ENCODE data around the gene COL26A1.
A peak's percentile ranks its signal among the peaks of the same experiment; 100 is the strongest.

COL26A1 gene

DNA sequence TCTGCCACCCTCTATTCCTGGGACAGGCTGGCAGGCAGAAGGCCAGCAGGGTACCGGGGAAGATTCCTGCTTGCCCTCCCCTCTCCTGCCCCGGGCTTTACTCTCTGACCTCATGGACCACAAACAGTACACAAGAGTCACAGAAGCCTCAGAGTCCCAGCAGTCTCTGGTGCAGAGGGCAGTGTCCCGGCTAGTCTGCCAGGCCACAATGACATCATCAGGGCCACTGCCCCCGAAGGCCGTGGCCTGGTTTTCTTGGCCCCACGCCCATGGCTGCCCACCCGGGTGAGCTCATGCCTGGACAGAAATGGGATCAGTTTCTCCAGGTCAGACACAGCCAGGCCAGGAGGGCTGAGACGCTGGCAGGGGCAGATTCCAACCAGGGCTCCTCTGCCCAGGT is 174.5 kb downstream of the COL26A1 start:
- DNase-seq = no peak

DNA sequence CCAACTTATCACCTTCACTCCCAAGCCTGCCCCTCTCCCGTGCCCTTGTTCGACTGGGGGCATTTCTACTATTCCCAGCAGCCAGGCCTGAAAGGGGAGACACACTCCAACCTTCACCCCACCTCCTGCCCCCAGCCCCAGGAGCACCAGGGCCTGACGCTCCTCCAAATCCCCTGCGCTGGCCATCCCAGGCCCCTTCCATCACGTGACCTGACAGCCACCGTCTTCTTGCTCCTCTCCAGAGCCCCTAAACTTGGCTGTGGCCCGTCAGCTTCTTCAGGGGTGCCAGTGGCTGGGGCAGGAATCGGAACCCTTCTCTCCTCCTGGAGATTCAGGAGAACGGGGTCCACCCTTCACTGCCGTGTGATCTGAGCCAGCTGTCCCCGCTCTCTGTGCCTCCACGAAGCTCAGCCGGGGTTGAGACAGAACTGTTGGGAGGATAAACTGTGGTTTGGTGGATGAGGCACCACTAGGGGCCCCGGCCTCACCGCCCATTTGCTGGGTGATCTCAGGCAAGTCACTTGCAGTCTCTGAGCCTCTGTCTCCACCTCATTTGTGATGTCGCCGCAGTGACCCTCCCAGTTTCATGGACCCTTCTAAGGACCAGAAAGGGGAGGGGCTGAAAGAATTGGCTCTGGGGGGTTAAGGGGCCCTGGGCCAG is 175.4 kb downstream of the COL26A1 start:
- DNase-seq = no peak

DNA sequence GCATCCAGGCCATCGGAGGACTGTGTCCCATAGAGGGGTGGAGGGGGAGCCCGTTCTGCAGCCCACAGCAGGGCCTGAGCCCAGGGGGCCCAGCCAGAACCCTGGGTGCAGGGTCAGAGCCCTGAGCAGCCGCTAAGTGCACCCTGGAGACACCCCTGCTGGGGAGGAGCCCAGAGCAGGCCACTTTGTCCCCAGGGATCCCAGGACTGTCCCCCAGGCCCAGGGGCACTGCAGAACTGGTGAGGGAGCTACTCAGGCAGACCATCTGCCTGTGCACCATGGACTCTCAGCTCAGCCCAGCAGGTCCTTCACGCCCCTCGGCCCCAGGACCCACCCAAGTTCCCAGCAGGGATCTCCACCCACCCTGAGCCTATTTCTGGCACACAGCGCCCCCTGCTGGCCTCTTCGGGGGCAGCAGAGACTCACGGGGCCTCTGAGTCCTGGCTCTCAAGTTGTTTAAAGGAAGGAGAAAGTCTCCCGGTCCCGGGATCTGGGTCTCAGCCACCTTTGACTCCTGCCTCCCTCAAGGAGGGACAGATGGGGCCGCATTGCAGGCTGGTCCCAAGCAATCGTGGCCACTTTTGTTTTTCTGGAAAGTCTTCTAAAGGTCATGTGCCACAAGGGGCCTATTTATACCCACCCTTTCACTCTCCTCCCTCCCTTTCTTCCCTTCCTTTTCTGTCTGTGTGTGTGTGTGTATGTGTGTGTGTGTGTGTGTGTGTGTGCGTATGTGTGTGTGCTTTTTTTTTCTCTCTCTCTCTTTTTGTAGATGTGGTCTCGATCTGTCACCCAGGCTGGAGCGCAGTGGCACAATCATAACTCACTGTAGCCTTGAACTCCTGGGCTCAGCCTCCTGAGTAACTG is 176.2 kb downstream of the COL26A1 start:
- peak; percentile 15 for DNase-seq

DNA sequence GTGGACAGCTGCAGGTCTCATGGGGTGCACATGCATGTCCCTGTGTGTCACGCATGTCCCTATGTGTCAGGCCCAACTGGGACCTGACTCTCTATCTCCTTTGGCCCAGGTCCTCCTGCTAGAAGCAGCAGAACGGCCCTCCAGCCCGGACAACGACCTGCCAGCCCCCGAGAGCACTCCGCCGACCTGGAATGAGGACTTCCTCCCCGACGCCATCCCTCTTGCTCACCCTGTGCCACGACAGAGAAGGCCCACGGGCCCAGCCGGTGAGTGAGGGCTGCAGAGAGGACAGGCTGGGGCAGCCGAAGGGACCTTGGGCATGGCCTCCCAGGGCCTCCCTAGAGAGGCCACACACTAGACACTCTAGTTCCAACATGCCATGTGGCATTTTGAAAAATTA is 177.1 kb downstream of the COL26A1 start:
- no peak for DNase-seq

DNA sequence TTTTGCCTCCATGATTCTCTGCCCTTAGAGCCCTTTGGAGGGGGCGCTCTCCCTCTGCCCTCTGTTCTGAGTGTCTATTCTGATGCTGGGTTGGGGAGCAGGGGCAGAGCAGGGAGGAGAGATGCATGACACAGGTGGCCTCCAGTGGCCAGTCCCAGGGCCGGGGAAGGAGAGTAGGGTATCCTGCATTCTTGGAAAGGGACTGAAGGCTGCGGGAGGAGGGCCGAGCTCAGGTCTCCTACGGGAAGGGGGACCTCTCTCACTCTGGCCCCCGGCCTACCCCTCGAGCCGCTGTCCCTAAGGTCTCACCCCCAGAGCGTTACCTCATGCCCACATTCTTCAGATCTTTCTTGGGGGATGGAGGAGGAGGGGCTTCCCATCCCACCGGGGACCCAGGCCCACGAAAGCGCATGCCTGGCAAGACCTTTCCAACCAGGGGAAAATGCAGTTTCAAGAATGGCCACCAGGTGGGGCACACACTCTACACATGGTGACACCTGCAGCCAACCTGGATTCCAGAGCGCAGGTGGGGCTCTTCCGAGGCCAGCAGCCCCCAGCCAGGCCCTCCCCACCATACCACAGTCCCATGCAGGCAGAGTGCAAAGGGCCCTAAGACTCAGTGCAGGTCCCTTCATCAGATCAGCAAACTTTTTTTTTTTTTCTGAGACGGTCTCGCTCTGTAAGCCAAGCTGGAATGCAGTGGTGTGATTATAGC is 180.0 kb downstream of the COL26A1 start:
- DNase-seq = peak; percentile 53

DNA sequence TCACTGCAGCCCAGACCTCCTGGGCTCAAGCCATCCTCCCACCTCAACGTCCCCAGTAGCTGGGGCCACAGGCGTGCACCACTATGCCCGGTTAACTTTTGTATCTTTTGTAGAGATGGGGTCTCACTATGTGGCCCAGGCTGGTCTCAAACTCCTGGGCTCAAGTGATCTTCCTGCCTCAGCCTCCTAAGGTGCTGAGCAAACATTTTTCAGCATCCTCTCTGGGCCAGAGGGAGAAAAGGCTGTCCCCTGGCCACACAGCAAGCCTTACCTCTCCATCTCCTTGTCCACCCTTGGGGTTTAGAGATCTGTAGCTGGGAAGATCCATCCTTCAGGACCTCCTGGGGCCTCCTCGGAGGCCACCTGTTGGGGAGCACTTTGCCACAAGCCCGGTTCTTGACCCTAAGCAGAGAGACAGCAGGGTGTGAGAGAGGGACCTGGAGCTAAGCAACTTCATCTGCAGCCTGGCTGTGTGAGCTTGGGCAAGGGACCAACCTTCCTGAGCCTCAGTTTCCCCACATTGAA is 180.6 kb downstream of the COL26A1 start:
- no peak for DNase-seq

DNA sequence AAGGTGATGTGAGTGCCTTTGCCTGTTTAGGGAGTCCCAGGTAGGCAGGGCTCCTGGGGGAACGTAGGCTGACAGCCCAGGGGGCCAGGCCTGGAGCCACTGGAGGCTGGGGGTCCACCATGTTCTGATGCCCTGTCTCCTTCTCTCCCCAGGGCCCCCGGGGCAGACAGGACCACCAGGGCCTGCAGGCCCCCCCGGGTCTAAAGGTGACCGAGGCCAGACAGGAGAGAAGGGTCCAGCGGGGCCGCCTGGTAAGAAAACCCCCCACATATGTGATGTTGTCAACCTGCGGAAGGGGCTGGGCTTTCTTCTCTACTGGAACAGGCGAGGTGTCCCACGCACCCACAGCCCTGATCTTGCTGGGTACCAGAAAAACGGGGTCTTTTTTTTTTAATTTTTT is 181.2 kb downstream of the COL26A1 start:
- no peak for DNase-seq

DNA sequence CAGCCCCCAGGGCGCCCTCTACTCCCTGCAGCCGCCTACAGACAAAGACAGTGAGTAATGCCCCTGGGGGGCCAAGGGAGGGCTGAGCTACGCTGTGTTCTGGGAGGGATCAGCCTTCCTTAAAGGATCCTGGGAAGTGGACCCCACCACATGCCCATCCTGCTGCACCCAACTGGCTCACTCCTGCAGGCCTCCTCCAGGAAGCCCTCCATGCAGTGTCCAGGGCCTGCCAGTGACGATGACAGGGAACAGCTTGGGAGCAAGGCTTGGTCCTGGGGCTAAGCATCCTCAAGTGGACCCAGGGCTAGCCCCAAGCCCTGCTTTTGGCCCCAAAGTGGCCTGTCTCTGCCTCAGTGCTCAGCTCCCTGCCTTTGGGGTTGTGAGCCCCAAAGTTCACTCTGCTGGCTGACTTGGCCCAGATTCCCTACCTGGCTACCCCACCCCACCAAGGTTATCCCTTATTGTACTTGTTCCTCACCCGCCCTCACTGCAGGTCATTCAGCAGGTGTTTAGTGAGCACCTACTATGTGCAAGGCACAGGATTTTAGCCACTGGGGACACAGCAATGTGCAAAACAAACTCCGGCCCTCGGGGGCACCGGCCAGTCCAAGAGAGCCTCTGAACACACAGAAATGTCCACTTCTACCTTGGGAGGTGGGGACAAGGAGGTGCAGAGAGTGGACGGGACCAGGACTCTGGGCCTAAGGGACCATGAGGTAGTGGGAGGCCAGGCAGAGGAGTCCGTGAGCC is 182.9 kb downstream of the COL26A1 start:
- no peak for DNase-seq

DNA sequence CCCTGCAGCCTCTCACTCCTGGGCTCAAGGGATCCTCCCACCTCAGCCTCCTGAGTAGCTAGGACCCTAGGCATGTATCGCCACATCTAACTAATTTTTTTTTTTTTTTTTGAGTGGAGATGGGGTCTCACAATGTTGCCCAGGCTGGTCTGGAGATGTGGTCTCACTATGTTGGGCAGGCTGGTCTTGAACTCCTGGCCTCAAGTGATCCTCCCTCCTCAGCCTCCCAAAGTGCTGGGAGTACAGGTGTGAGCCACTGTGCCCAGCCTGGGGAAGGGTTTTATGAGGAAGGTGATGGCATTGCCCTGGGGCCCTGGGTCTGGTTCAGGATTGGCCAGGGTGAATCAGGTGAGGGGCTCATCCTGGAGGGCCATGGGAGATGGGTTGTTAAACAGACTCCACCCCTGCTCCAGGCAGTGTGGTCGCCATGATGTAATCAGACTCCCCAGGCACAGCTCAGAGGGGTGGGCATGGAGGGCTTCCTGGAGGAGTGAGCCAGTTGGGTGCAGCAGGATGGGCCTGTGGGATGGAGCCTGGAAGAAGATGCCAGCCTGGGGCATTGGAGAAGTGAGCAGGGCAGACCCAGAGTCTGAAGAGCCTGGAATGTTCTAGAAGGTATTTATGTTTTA is 183.7 kb downstream of the COL26A1 start:
- DNase-seq = no peak

DNA sequence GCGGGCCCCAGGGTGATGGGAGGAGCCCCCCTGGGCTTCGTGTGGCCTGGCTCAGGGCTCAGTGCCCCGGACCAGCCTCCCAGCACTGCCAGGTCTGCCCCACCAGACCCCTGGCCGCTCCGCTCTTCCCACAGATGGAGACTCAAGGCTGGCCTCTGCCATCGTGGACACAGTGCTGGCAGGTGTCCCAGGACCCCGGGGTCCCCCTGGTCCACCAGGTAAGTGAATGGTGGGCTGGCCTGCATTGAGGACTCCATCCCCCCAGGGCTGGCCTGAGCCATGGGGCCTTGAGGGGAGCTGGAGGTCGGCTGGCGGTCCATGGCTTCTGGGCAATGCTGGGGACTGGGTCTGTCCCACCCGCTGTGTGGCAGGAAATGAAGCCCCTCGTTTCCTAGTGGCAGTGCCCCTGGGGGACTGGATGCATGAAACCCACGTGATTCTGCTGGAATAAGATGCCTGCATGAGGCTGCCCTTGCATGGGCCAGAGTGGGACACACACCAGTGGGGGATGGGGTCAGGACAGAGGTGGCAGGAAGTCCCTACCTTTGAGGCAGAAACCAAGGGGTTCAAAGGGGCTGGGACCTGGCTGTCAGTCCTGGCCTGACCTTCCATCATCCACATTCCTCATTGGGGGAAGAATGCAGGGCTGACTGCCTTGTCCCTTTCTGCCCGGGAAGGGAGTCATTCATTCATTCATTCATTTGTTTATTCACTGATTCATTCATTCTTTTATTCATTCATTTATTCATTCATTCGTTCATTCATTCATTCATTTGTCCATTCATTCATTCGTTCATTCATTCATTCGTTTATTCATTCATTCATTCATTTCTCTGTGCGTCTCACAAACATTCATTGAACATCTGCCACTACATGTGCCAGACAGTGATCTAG is 184.6 kb downstream of the COL26A1 start:
- DNase-seq = no peak

DNA sequence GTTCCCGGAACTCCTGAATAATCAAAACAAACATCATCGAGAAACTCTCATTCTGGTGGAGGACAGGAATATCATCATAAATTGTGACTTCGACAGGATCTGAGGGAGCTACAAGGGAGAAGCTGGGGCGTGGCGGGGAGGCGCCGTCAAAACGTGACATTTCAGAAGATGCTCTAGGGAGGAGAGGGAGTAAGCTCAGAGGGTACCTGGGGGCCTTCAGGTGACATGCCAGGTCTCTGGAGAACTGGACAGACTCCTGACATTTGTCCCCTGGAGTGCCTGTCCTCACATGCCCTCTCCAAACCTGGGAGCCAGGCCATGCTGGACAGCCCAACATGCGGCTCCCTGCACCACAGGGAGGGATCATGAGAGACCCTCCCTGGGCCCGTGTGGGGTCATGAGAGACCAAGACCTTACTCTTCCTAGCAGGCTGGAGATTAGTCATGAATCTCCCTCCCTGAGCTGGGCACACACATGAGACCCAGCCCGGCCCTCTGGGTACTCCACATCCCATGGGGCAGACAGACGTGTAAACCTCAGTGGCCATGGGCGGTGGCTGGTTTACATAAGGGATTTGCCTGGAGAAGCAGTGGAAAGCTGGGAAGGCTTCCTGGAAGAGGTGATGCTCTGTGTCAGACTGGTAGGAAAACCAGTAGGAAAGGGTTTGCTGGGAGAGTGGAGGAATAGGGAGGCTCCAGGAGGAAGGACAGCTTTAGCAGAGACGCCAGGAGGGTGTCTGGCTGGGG is 185.4 kb downstream of the COL26A1 start:
- DNase-seq = no peak

DNA sequence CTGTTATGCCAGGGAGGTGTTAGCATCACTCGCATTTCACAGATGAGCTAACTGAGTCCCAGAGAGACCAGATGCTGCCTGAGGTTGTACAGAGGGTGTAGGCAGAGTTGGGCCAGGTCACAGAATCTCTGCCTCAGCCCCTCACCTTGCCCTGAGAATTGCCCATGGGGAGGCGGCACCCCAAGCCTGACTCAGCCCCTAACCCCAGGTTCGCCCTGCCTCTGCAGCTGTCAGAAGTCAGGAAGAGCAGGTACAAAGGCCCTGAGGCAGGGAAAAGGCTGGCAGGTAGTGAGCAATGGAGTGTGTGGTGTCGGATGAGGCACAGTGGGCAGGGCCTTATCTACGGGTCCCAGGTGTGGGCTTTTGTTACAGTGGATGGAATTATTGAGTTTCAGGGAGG is 187.1 kb downstream of the COL26A1 start:
- no peak for DNase-seq

DNA sequence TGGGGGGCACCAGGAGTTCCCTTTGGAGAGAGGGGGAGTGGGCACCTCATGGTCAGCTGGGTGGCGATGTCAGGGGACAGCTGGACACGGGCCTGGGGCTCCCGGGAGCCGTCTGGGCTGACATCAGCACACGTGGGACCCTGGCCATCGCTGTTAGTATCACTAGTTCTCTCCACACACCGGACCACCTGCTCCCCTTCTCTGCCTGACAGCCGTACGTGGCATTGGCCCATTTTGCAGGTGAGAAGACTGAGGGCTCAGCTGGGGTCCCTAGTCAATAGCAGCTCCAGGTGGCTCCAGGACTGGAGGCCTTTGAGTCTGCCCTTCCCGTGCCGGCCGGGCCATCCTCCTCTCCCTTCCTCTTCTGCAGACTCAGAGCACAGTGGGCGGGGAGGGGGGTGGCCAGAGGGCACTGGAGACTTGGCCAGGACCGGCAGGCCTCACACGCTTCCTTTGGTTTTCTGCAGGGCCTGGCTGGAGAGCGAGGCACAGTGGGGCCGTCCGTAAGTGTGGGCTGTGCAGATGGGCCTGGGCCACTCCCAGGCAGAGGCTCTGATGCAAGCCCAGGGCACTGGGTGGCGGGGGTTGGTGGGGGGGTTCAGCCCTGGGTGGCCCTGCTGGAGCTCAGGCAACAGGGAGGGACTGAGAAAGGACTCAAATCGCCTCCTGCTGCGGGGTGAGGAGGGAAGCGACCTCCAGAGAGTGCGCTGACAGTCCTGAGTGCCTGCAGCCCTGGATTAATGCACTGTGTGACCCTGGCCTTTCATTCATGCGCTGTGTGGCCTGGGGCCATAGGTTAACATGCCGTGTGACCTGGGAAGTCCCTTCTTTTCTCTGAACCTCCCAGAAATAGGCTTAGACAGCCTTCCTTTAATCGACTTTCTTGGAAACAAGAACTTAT is 188.2 kb downstream of the COL26A1 start:
- no peak for DNase-seq

DNA sequence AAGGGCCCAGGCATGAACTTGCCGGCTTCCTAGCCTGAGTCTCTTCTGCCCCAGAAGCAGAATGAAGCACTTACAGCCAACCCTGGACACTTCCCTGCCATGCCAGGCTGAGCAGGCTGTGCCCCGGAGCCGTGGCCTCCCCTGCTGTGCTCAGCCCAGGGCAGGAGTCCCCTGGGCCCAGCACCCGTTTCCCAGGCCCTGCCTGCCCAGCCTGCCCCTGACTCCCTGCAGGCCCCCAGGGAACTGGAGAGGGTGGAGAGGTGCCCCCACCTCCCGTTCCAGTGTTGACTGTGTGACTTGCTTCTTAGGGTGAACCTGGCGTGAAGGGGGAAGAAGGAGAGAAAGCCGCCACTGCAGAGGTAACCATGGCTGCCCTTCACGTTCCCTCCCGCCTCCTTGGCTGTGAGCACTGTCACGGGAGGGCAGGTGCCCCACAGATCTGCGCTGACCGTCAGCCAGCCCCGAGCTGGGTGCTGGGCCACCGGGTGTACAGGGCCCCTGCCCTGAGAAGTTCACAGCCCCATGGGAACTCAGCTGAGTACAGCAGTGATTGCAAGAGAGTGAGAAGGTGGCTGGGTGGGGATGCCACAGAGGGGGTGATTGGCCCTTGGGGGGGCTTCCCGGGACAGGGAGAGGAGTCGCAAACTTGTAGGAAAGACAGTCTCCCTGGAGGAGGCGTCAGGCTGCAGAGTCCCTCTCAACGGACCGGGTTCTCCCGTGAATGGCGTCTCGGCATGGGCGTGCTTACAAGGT is 190.5 kb downstream of the COL26A1 start:
- no peak for DNase-seq

DNA sequence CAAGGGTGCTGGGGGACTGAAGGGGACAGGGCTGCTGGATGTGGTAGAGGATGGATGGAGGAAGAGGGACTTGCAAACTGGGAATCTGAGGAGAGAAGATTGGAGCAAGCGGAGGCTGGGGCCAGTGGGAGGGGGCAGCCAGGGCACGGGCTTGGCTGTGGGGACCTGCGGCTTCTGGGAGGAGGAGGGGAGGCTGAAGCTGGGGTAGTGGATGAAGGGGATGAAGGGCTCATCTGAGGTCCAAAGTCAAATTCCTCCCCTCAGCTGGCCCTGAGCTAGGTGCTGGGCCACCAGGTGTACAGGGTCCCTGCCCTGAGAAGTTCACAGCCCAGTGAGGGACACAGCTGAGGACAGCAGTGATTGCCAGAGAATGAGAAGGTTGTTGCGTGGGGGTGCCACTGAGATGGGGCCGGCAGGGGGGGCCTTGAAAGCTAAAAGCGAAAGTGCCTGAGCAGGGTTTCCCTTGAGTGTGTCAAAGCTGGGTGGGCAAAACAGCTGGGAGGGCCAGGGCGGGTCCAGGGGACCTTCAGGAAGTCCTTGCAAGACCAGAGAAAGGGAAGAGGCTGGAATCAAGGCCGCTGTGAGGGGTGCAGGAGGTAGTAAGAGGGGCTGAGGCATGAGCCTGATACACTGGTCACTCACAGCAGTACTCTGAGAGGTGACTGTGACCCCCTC is 191.2 kb downstream of the COL26A1 start:
- no peak for DNase-seq

DNA sequence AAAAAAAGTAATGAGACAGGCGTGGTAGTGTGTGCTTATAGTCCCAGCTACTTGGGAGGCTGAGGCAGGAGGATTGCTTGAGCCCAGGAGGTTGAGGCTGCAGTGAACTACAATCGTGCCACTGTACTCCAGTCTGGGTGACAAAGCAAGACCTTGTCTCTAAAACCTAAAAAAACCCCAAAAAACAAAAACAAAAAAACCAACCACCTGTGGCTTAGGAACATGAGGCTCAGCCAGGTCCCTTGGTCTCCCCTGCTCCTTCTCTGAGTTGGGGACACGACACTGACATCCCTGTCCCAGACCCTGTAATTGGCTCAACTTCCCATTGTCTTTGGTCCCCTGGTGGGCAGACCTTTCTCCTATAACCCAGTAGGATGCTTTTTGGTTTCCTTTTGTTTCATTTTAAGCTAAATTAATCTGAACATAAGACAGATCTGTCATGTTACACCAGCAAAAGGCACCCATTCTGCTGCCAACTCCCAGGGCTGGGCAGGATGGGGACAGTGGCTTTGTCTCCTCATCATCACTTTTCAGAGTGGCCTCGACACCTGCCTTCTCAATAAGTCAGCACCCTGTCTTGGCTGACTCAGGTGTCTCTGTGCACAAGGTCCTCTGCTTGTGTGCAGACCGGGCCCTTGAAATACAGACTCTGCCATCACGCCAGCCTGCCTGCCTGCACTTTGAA is 192.1 kb downstream of the COL26A1 start:
- no peak for DNase-seq

DNA sequence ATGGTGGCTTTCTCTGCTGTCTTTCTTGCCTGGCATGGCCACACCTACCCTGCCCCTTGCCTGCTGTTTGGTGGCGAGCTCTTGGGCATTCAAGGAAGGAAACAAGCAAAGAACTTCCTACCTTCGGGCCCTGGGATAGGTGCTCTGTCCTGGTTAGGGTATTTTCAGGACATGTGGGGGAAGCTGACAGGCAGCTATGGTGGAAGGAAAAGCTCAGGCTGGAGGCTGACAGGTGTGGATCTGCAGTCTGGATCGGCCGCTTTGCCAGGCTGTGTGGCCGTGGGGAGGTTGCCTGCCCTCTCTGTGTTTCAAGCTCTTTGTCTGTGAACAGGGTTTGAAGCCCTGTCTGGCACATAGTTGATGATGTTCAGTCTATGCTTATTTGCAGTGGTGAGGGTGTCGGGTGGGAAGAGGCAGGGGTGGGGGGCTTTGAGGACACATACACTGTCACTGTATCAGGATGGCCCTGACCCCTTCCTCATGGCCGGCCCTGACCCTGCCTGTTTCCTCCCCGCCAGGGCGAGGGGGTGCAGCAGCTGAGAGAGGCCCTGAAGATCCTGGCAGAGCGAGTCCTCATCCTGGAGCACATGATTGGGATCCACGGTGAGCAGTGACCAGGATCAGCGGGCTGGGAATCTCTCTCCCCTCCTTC is 192.7 kb downstream of the COL26A1 start:
- DNase-seq = no peak
